ENCODE results near the gene ITGAL. TPM values are rescaled to one million over a fixed set of nuclear protein-coding genes. Genes with fewer than 3 reads are reported as not detected.
"Not testable (repeated sequence)": the region's sequence is repeated elsewhere in the genome, so short reads cannot be mapped to it uniquely, and the experiment has no call there.

ITGAL gene
- total RNA-seq, 4 donors from 2014 or later: 1.8 to 33.7 (median 6.7) TPM

DNA sequence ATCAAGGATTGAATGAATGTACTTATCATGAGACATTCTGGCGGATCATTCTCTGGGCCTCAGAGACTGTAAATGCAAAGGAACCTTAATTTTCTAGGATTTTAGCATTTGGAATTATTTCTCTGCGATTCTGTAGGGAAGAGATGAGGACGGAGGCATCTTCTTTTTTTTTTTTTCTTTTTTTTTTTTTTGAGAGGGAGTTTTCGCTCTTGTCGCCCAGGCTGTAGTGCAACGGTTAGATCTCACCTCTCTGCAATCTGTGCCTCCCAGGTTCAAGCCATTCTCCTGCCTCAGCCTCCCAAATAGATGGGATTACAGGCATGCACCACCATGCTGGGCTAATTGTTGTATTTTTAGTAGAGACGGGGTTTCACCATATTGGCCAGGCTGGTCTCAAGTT, 2.1 kb downstream of the ITGAL start:
- TF ChIP-seq POLR2A (IDR thresholded peaks at IDR 0.05) (no peak), EP300 (IDR thresholded peaks at IDR 0.05; ENCODE audit: low read depth) (no peak), POLR2AphosphoS5 (IDR thresholded peaks at IDR 0.05) (no peak)
- TF ChIP-seq, protein P1, sequence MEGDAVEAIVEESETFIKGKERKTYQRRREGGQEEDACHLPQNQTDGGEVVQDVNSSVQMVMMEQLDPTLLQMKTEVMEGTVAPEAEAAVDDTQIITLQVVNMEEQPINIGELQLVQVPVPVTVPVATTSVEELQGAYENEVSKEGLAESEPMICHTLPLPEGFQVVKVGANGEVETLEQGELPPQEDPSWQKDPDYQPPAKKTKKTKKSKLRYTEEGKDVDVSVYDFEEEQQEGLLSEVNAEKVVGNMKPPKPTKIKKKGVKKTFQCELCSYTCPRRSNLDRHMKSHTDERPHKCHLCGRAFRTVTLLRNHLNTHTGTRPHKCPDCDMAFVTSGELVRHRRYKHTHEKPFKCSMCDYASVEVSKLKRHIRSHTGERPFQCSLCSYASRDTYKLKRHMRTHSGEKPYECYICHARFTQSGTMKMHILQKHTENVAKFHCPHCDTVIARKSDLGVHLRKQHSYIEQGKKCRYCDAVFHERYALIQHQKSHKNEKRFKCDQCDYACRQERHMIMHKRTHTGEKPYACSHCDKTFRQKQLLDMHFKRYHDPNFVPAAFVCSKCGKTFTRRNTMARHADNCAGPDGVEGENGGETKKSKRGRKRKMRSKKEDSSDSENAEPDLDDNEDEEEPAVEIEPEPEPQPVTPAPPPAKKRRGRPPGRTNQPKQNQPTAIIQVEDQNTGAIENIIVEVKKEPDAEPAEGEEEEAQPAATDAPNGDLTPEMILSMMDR (IDR thresholded peaks at IDR 0.05): no peak
- DNase-seq: no peak
- Histone ChIP-seq H3K4me3 (no peak overlapping the region), H3K27ac (peak overlapping the region in 1 of 4 donors; percentile 58), H3K4me1 (no peaks in the 10 kb centered on the region), H3K27me3 (peaks cover 8% of the 10 kb centered on the region), H3K9me3 (no peaks in the 10 kb centered on the region), H3K36me3 (no peaks in the 10 kb centered on the region)
- 87 to 90% methylated on average over 4 to 7 of the region's 7 CpGs for WGBS, 2 donors (ENCODE audit: low coverage in 1 of 2)
- intact Hi-C loops (cut with DNase I; ENCODE audit: low total_unique reads): no loop called here
- in situ Hi-C loops (cut with MboI; ENCODE audit: low pct_ligation_motif_present in 1 of 4, low pct_unique_long_range_greater_than_20kb in 1 of 4, low sequenced_read_pairs in 3 of 4): no loop called here

DNA sequence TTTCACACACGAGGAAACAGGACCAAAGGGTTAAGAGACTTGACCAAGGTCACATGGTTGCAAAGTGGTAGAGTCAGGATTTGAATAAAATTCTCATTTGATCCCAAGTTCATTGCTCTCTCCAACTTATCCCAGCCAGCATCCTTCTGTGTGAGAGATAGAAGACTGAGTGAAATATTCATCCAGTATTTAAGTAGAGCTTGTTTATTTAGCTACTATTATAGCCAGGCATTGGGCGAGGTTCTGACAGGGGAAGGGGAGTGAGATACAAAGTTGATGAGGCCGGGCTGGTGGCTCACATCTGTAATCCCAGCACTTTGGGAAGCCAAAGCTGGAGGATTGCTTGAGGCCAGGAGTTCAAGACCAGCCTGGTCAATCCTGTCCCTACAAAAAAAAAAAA, 4.4 kb downstream of the ITGAL start:
- H3K27me3 ChIP-seq: peaks cover 8% of the 10 kb centered on the region
- H3K36me3 ChIP-seq: no peaks in the 10 kb centered on the region
- H3K27ac ChIP-seq: no peak overlapping the region
- DNase-seq: no peak
- no peak overlapping the region for H3K4me3 ChIP-seq
- H3K4me1 ChIP-seq: no peaks in the 10 kb centered on the region
- in situ Hi-C loops (cut with MboI; ENCODE audit: low pct_ligation_motif_present in 1 of 4, low pct_unique_long_range_greater_than_20kb in 1 of 4, low sequenced_read_pairs in 3 of 4) (no loop called here), intact Hi-C loops (cut with DNase I; ENCODE audit: low total_unique reads) (no loop called here)
- TF ChIP-seq, protein P1 (IDR thresholded peaks at IDR 0.05): no peak
- TF ChIP-seq POLR2AphosphoS5 (IDR thresholded peaks at IDR 0.05) (no peak), POLR2A (IDR thresholded peaks at IDR 0.05) (no peak)
- 60 to 69% methylated on average over 1 to 3 of the region's 3 CpGs for WGBS, 2 donors (ENCODE audit: low coverage in 1 of 2)
- H3K9me3 ChIP-seq: no peaks in the 10 kb centered on the region

DNA sequence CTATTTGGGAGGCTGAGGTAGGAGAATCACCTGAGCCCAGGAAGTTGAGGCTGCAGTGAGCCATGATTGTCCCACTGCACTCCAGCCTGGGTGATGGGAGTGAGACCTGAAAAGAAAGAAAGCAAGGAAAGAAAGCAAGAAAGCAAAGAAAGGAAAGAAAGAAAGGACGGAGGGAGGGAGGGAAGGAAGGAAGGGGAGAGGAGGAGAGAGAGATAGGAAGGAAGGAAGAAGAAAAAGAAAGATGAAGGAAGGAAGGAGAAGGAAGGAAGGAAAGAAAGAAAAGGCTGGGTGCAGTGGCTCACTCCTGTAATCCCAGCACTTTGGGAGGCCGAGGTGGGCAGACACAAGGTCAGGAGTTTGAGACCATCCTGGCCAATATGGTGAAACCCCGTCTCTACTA, 5.2 kb downstream of the ITGAL start:
- H3K4me3 ChIP-seq; in situ Hi-C loops (cut with MboI; ENCODE audit: low pct_ligation_motif_present in 1 of 4, low pct_unique_long_range_greater_than_20kb in 1 of 4, low sequenced_read_pairs in 3 of 4); intact Hi-C loops (cut with DNase I; ENCODE audit: low total_unique reads); H3K9me3 ChIP-seq; H3K27ac ChIP-seq; H3K4me1 ChIP-seq; DNase-seq; H3K27me3 ChIP-seq; H3K36me3 ChIP-seq: not testable (repeated sequence)
- 84 to 85% methylated on average over 3 of the region's 3 CpGs for whole genome bisulfite sequencing, 2 donors (ENCODE audit: low coverage in 1 of 2)

DNA sequence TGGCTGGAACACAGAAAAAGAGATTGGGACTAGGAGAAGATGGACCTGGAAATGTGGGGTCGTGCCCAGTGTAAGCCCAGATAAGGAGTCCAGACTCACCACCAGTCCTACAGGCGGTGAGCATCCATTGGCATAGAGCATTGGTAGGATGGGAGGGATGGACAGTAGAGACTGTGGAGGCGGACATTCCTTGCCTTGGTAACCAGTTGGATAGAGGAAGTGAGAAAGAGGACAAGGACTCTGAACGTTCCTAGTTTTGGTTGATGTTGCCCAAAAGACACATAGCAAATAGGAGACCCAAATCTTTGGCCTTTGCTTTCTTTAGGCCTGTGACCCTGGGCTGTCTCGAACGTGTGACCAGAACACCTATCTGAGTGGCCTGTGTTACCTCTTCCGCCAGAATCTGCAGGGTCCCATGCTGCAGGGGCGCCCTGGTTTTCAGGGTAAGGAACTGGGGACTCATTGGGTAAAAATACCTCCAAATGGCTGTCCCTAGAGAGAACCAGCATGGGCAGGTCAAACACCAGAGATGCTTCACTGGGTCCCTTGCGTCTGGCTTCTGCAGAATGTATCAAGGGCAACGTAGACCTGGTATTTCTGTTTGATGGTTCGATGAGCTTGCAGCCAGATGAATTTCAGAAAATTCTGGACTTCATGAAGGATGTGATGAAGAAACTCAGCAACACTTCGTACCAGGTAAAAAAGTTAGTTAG, 6.4 kb downstream of the ITGAL start:
- no peak overlapping the region for H3K4me3 ChIP-seq
- no peak overlapping the region for H3K27ac ChIP-seq
- intact Hi-C loops (cut with DNase I; ENCODE audit: low total_unique reads) (no loop called here), in situ Hi-C loops (cut with MboI; ENCODE audit: low pct_ligation_motif_present in 1 of 4, low pct_unique_long_range_greater_than_20kb in 1 of 4, low sequenced_read_pairs in 3 of 4) (no loop called here)
- DNase-seq: no peak
- no peaks in the 10 kb centered on the region for H3K4me1 ChIP-seq
- no peaks in the 10 kb centered on the region for H3K9me3 ChIP-seq
- WGBS, 2 donors (ENCODE audit: low coverage in 1 of 2): 81 to 84% methylated on average over 5 to 12 of the region's 12 CpGs
- no peaks in the 10 kb centered on the region for H3K36me3 ChIP-seq
- peaks cover 4% of the 10 kb centered on the region for H3K27me3 ChIP-seq
- TF ChIP-seq POLR2A (IDR thresholded peaks at IDR 0.05) (no peak), EP300 (IDR thresholded peaks at IDR 0.05; ENCODE audit: low read depth) (no peak), POLR2AphosphoS5 (IDR thresholded peaks at IDR 0.05) (no peak)
- TF ChIP-seq, protein P1 (IDR thresholded peaks at IDR 0.05): no peak

DNA sequence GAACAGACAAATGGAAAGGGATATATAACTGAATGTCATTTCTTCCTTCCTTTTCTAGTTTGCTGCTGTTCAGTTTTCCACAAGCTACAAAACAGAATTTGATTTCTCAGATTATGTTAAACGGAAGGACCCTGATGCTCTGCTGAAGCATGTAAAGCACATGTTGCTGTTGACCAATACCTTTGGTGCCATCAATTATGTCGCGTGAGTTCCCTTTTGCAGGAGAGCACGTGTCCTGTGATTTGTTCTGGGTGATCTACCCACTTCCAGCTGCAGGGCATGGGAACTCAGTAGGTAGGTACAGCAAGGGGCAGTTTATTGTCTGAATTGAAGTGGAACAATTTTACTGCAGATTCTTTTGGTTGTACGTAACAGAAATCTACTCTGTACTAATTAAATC, 8.8 kb downstream of the ITGAL start:
- TF ChIP-seq, protein P1 (IDR thresholded peaks at IDR 0.05): no peak
- TF ChIP-seq EP300 (IDR thresholded peaks at IDR 0.05; ENCODE audit: low read depth) (no peak), POLR2AphosphoS5 (IDR thresholded peaks at IDR 0.05) (no peak), POLR2A (IDR thresholded peaks at IDR 0.05) (no peak)
- Histone ChIP-seq H3K9me3 (no peaks in the 10 kb centered on the region), H3K27ac (no peak overlapping the region), H3K36me3 (no peaks in the 10 kb centered on the region), H3K27me3 (no peaks in the 10 kb centered on the region), H3K4me1 (no peaks in the 10 kb centered on the region), H3K4me3 (no peak overlapping the region)
- in situ Hi-C loops (cut with MboI; ENCODE audit: low pct_ligation_motif_present in 1 of 4, low pct_unique_long_range_greater_than_20kb in 1 of 4, low sequenced_read_pairs in 3 of 4): no loop called here
- intact Hi-C loops (cut with DNase I; ENCODE audit: low total_unique reads): no loop called here
- no peak for DNase-seq
- 80 to 89% methylated on average over 3 to 5 of the region's 5 CpGs for WGBS, 2 donors (ENCODE audit: low coverage in 1 of 2)

All from transverse colon (tissue), 4 donors.